ENCODE results near the gene SLC7A8.
"Not testable (repeated sequence)": the region's sequence is repeated elsewhere in the genome, so short reads cannot be mapped to it uniquely, and the experiment has no call there.

The SLC7A8 gene

DNA sequence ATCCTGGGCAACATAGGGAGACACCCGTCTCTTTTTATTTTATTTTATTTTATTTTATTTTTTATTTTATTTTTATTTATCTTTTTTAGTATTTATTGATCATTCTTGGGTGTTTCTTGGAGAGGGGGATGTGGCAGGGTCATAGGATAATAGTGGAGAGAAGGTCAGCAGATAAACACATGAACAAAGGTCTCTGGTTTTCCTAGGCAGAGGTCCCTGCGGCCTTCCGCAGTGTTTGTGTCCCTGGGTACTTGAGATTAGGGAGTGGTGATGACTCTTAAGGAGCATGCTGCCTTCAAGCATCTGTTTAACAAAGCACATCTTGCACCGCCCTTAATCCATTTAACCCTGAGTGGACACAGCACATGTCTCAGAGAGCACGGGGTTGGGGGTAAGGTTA lies 75.8 kb downstream of the SLC7A8 start:
- in situ Hi-C loops (cut with HindIII; ENCODE audit: low pct_ligation_motif_present, low pct_unique_long_range_greater_than_20kb, low sequenced_read_pairs); DNase-seq: not testable (repeated sequence)

DNA sequence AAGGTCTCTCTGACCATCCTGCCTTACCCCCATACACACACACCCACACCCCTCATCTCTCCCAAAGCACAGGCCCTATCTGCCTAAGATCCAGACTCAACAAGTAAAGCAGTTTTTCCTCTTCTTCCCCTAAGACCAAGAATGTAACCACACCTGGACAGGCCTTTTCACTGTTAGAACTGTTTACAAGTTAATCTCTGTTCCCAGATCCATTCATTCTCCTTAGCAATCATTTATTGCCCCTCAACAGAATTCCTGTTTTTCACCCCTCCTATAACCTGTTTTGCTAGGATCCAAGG lies 76.8 kb downstream of the SLC7A8 start:
- no peak for DNase-seq
- in situ Hi-C loops (cut with HindIII; ENCODE audit: low pct_ligation_motif_present, low pct_unique_long_range_greater_than_20kb, low sequenced_read_pairs) = no loop called here

GRCh38 chr14:23105348-23105824 lies 78.1 kb downstream of the SLC7A8 start:
- in situ Hi-C loops (cut with HindIII; ENCODE audit: low pct_ligation_motif_present, low pct_unique_long_range_greater_than_20kb, low sequenced_read_pairs) = no loop called here
- DNase-seq = no peak

DNA sequence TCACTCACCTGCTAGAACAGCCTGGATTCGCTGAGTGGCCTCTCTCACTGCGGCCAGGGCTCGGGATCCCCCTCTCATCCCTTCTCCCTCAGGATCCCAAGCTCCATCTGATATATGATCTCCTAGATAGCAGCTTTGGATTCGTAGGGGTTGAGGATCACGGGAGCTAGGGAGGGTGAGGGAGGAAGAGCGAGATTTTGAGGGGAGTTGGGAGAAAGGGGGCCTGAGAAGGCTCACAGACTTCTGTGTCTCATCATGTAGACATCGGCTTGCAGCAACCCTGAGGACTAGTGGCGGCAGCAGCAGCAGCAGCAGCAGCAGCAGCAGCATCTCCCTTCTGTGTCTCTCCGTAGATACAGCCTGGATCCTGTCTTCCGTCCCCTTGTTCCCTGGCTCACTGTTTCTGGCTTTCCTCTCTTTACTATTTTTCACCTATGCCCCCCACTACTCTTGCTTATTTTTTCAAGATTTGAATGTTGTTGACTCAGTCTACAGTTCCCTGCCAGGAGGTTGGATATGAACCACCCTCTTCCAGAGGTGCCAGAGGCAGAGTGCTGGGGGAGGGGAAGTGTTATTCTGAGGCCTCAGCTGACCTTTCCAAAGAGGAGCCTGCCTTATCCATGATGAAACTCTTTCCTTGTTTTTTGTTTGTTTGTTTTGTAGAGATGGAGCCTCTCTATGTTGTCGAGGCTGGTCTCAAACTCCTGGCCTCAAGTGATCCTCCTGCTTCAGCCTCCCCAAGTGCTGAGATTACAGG lies 78.7 kb downstream of the SLC7A8 start, which contains the start of gene CIROP:
Gene CIROP (minus strand): TSS at position 399 of the 757 bp plus-strand sequence. CDS start 69 bp downstream, at position 330.
- no peak for DNase-seq
- in situ Hi-C loops (cut with HindIII; ENCODE audit: low pct_ligation_motif_present, low pct_unique_long_range_greater_than_20kb, low sequenced_read_pairs) = no loop called here

GRCh38 chr14:23104070-23104590 lies 79.3 kb downstream of the SLC7A8 start:
- in situ Hi-C loops (cut with HindIII; ENCODE audit: low pct_ligation_motif_present, low pct_unique_long_range_greater_than_20kb, low sequenced_read_pairs) = no loop called here
- no peak for DNase-seq

- in situ Hi-C loops (cut with HindIII; ENCODE audit: low pct_ligation_motif_present, low pct_unique_long_range_greater_than_20kb, low sequenced_read_pairs) = no loop called here
- DNase-seq = no peak
These were observed 79.9 kb downstream of the SLC7A8 start for GRCh38 chr14:23103581-23103980.

- no peak for DNase-seq
- in situ Hi-C loops (cut with HindIII; ENCODE audit: low pct_ligation_motif_present, low pct_unique_long_range_greater_than_20kb, low sequenced_read_pairs) = no loop called here
These were observed 80.7 kb downstream of the SLC7A8 start for GRCh38 chr14:23102801-23103200.

GRCh38 chr14:23101986-23102625 lies 81.4 kb downstream of the SLC7A8 start:
- DNase-seq = no peak
- in situ Hi-C loops (cut with HindIII; ENCODE audit: low pct_ligation_motif_present, low pct_unique_long_range_greater_than_20kb, low sequenced_read_pairs) = no loop called here

GRCh38 chr14:23101213-23101970 lies 82.1 kb downstream of the SLC7A8 start:
- in situ Hi-C loops (cut with HindIII; ENCODE audit: low pct_ligation_motif_present, low pct_unique_long_range_greater_than_20kb, low sequenced_read_pairs) = no loop called here
- no peak for DNase-seq

GRCh38 chr14:23099212-23099861 lies 84.1 kb downstream of the SLC7A8 start:
- DNase-seq = no peak
- in situ Hi-C loops (cut with HindIII; ENCODE audit: low pct_ligation_motif_present, low pct_unique_long_range_greater_than_20kb, low sequenced_read_pairs) = no loop called here

DNA sequence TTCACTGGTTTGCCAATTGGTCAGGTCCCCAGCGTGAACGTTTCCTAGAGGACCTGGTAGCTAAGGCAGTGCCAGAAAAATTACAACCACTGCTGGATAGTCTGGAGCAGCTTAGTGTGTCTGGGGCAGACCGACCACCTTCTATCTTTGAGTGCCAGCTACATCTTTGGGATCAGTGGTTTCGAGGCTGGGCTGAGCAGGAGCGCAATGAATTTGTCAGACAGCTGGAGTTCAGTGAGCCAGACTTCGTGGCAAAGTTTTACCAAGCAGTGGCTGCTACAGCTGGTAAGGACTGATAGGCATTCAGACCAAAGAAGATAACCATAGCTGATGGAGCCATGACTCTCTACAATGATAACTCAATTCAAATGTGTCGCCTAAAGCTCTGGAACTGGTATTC lies 85.7 kb downstream of the SLC7A8 start:
- in situ Hi-C loops (cut with HindIII; ENCODE audit: low pct_ligation_motif_present, low pct_unique_long_range_greater_than_20kb, low sequenced_read_pairs) = no loop called here
- DNase-seq = no peak

DNA sequence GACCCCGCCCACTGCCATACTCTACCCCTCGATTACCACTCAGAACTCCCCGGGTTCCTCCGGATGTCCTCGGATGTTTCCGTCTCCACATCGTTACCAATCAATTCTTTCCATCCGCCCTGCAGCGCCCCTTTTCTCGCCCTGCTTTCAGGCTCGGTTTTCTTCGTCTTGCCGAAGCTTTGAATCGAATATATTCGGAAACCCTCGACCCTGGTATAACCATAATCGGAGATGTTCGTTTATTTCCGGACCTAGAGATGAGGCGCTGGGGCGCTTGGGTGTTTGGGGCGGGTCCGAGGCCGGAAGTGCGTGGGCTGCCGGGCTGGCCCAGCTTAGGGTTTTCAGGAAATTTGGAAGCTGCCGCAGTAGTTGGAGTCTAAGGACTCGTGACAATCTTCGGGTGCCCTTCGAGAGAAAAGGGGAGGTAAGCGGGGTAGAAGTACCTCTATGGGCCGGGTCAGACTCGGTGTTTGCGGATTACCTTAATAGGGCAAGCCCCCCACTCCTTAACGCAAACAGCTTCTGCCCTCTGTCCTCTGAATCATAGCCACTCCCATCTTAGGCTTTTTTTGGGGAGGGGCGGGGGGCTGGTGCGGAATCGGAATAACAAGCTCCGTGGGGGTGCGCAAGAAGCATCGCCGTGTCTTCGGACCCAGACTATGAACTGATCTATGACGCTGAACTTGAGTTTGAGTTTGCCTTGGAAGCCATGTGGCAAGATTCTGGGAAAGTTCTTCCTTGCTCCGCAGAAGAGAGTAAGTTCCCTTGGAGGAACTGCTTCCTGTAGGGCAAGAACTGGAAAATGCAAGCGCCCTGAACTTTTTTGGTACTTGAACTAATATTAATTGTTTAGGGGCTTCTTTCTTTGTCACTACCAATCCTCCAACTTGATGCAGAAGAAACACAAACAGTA lies 88.0 kb downstream of the SLC7A8 start, which contains the start of gene C14orf119:
Gene C14orf119 (plus strand): TSS at position 310 of the 913 bp plus-strand sequence. CDS start 2,154 bp downstream, outside the sequence.
- in situ Hi-C loops (cut with HindIII; ENCODE audit: low pct_ligation_motif_present, low pct_unique_long_range_greater_than_20kb, low sequenced_read_pairs) = no loop called here
- DNase-seq = peak; percentile 99

DNA sequence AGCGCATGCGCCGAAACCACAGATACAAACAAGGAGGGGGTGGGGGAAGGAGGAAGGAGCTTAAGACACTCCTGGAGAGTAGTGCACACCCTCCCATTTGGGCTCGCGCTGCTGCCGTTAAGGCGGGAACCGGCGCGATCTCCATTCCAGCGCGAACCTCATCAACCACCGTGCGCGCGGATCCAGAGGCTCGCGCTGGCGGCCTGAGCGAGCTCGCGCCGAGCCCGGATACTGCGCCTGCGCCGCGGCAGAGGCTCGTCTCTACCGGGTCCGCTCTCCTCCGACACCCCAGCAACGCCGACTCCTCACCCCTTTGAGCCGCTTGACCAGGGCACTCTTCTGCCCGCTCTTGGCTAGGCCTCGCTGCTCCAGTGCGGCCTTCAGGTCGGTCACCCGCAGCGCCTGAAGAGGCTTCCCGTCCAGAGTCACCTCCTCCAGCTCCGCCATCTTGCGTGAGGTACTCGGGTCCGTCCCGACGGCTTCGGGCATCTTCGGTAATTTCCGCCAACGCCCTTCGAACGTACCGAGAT lies 88.7 kb downstream of the SLC7A8 start, which contains the start of gene ACIN1:
Gene ACIN1 (minus strand): TSS at position 471 of the 530 bp plus-strand sequence. CDS start 24 bp downstream, at position 447.
- DNase-seq = peak; percentile 77
- in situ Hi-C loops (cut with HindIII; ENCODE audit: low pct_ligation_motif_present, low pct_unique_long_range_greater_than_20kb, low sequenced_read_pairs) = no loop called here

- DNase-seq = no peak
- in situ Hi-C loops (cut with HindIII; ENCODE audit: low pct_ligation_motif_present, low pct_unique_long_range_greater_than_20kb, low sequenced_read_pairs) = no loop called here
These were observed 89.3 kb downstream of the SLC7A8 start for GRCh38 chr14:23093991-23094665.

DNA sequence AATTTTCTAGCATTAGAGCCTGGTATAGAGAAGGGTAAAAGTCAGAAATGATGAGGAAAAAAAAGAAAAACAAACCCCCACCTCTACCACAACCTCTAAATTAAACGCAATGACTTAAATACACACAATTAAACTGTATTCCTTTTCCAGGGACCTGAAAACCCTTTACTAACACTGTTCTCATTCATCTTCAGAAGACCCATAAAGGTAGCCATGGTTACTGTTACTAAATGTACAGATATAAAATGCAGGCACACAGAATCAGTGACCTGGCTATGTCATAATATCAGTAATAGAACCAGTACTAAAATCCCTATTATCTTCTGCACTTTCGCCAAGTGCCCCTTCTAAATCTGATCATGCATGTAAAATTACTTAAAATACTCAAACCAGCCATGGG lies 89.9 kb downstream of the SLC7A8 start:
- in situ Hi-C loops (cut with HindIII; ENCODE audit: low pct_ligation_motif_present, low pct_unique_long_range_greater_than_20kb, low sequenced_read_pairs) = no loop called here
- no peak for DNase-seq

- in situ Hi-C loops (cut with HindIII; ENCODE audit: low pct_ligation_motif_present, low pct_unique_long_range_greater_than_20kb, low sequenced_read_pairs) = no loop called here
These were observed 90.4 kb downstream of the SLC7A8 start for GRCh38 chr14:23093104-23093503.

More at GRCh38 chr14:23093104-23093503, 90.4 kb downstream of the SLC7A8 start:
- no peak for DNase-seq
